ENCODE measurements around the gene RPS6KA5.

DNA sequence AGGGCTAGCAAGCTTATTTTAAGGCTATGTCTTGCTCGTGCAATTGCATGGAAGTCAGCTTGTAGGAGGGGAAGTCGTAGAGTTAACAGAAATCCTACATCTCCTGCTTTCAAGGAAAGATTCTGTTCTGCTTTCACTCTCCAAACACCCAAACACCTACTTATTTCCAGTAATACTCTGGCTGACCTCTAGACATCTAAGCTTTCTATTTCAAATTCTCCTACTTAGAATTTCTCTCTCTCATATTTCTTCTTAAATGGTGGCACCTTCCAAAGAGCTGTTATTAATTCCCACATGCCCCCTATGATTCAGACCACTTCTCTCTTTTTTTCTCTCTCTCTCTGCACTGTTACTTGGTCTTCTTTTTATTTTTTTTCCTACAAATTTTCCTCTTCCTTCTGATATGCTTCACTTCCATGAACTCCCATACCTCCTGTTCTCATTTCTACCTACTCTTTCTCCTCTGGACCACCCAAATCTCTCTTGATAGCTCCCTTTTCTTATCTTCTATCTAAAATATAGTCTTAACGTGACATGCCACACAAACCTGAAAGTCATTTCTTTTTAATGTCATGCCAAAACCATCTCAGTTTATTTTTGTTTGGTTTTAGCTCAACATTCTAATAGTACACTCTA, 90.8 kb downstream of the RPS6KA5 start:
- TF ChIP-seq, protein P1, sequence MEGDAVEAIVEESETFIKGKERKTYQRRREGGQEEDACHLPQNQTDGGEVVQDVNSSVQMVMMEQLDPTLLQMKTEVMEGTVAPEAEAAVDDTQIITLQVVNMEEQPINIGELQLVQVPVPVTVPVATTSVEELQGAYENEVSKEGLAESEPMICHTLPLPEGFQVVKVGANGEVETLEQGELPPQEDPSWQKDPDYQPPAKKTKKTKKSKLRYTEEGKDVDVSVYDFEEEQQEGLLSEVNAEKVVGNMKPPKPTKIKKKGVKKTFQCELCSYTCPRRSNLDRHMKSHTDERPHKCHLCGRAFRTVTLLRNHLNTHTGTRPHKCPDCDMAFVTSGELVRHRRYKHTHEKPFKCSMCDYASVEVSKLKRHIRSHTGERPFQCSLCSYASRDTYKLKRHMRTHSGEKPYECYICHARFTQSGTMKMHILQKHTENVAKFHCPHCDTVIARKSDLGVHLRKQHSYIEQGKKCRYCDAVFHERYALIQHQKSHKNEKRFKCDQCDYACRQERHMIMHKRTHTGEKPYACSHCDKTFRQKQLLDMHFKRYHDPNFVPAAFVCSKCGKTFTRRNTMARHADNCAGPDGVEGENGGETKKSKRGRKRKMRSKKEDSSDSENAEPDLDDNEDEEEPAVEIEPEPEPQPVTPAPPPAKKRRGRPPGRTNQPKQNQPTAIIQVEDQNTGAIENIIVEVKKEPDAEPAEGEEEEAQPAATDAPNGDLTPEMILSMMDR (conservative IDR thresholded peaks at IDR 0.05; ENCODE audit: low read depth, low read length) = no peak
- no peak for TF ChIP-seq EZH2phosphoT487 (IDR thresholded peaks at IDR 0.05; ENCODE audit: borderline replicate concordance, low read length)

Data from PC-3 (cell line).